HEK293 (cell line): ENCODE data around the gene YWHAE.
A peak's percentile ranks its signal among the peaks of the same experiment; 100 is the strongest.

Experiments
- CTCF ChIA-PET: fragments of 350-600 bp; formaldehyde crosslinking; extraction: SDS; loops from one replicate; lab custom pipeline; 2021; ENCODE audit warnings: antibody characterized with exemption; lab: Yijun Ruan, JAX
- POLR2A ChIA-PET: fragments of 300-600 bp; formaldehyde crosslinking; extraction: SDS; loops from one replicate; lab custom pipeline; 2020; ENCODE audit warnings: antibody characterized with exemption, inconsistent platforms; lab: Yijun Ruan, JAX
- H3K27ac ChIP-seq: fragments of 200-500 bp; sonication (Bioruptor generic); 2 replicates; pipeline ENCODE4 v1.5.1; 2014; ENCODE audit warnings: low read depth, low read length, control low read depth, inconsistent platforms; ENCODE audit errors: extremely low read depth
- H3K36me3 ChIP-seq, 2 experiments: fragments of 200-500 bp in 1 of 2; sonication (Bioruptor generic) in 1 of 2; 1 replicate in 1 of 2; 2 replicates in 1 of 2; pipeline ENCODE4 v1.5.1; 2014 to 2017; ENCODE audit warnings: inconsistent platforms in 2 of 2, low read length in 2 of 2; ENCODE audit not compliant: control insufficient read depth in 2 of 2, insufficient read depth in 1 of 2
- H3K4me1 ChIP-seq: fragments of 200-500 bp; sonication (Bioruptor generic); 2 replicates; pipeline ENCODE4 v1.5.1; 2014; ENCODE audit warnings: mild to moderate bottlenecking, low read length, inconsistent platforms; ENCODE audit not compliant: control insufficient read depth, insufficient read depth
- H3K4me3 ChIP-seq: 2 replicates; pipeline ENCODE4 v1.5.1; 2011; ENCODE audit warnings: low read depth, mild to moderate bottlenecking, control low read depth, low read length, moderate library complexity
- H3K9me3 ChIP-seq: fragments of 200-500 bp; sonication (Bioruptor generic); 2 replicates; pipeline ENCODE4 v1.5.1; 2014; ENCODE audit warnings: low read depth, low read length, inconsistent platforms; ENCODE audit not compliant: control insufficient read depth, insufficient read depth
- MZF1 ChIP-seq: fragments of 450-650 bp; formaldehyde crosslinking; IDR thresholded peaks from 2 replicates; pipeline ENCODE4 v1.5.1; 2017; ENCODE audit warnings: missing biosample characterization, missing genetic modification characterization, borderline replicate concordance
- SALL2 ChIP-seq: fragments of 450-650 bp; formaldehyde crosslinking; IDR thresholded peaks from 2 replicates; pipeline ENCODE4 v1.5.0; 2017; ENCODE audit warnings: missing biosample characterization, mild to moderate bottlenecking, missing genetic modification characterization, borderline replicate concordance
- ZBTB20 ChIP-seq: fragments of 450-650 bp; formaldehyde crosslinking; IDR thresholded peaks from 2 replicates; pipeline ENCODE4 v1.5.1; 2016; ENCODE audit warnings: missing biosample characterization, missing genetic modification characterization
- ZNF114 ChIP-seq: fragments of 450-650 bp; formaldehyde crosslinking; IDR thresholded peaks from 2 replicates; pipeline ENCODE4 v1.5.0; 2017; ENCODE audit warnings: missing biosample characterization, missing genetic modification characterization
- ZNF138 ChIP-seq: fragments of 450-650 bp; formaldehyde crosslinking; IDR thresholded peaks from 2 replicates; pipeline ENCODE4 v1.5.1; 2016; ENCODE audit warnings: missing biosample characterization, missing genetic modification characterization, borderline replicate concordance
- ZNF146 ChIP-seq: fragments of 450-650 bp; formaldehyde crosslinking; IDR thresholded peaks from 2 replicates; pipeline ENCODE4 v1.5.1; 2016; ENCODE audit warnings: missing biosample characterization, missing genetic modification characterization
- ZNF391 ChIP-seq: fragments of 450-650 bp; formaldehyde crosslinking; IDR thresholded peaks from 2 replicates; pipeline ENCODE4 v1.5.1; 2016; ENCODE audit warnings: low read depth, missing biosample characterization, missing genetic modification characterization, borderline replicate concordance
- ZNF501 ChIP-seq: fragments of 450-650 bp; formaldehyde crosslinking; IDR thresholded peaks from 2 replicates; pipeline ENCODE4 v1.5.1; 2016; ENCODE audit warnings: missing biosample characterization, missing genetic modification characterization
- ZNF529 ChIP-seq: fragments of 450-650 bp; formaldehyde crosslinking; IDR thresholded peaks from 2 replicates; pipeline ENCODE4 v1.5.1; 2017; ENCODE audit warnings: missing genetic modification characterization, missing biosample characterization; ENCODE audit not compliant: insufficient replicate concordance
- ZNF623 ChIP-seq: fragments of 450-650 bp; formaldehyde crosslinking; IDR thresholded peaks from 2 replicates; pipeline ENCODE4 v1.5.1; 2016; ENCODE audit warnings: missing biosample characterization, missing genetic modification characterization
- ZNF660 ChIP-seq: fragments of 450-650 bp; IDR thresholded peaks from 2 replicates; pipeline ENCODE4 v1.5.1; 2018; ENCODE audit warnings: missing biosample characterization, mild to moderate bottlenecking, missing genetic modification characterization
- ZNF701 ChIP-seq: fragments of 450-650 bp; formaldehyde crosslinking; IDR thresholded peaks from 2 replicates; pipeline ENCODE4 v1.5.1; 2016; ENCODE audit warnings: missing biosample characterization, missing genetic modification characterization
- ZSCAN16 ChIP-seq: fragments of 450-650 bp; formaldehyde crosslinking; IDR thresholded peaks from 2 replicates; pipeline ENCODE4 v1.5.1; 2016; ENCODE audit warnings: missing biosample characterization, missing genetic modification characterization
- TF ChIP-seq, protein P1 (sequence below): fragments of 450-650 bp; formaldehyde crosslinking; IDR thresholded peaks from 2 replicates; pipeline ENCODE4 v1.5.1; 2016; ENCODE audit warnings: missing biosample characterization, missing genetic modification characterization
- TF ChIP-seq, protein P2 (sequence below): fragments of 450-650 bp; formaldehyde crosslinking; IDR thresholded peaks from 2 replicates; pipeline ENCODE4 v1.5.1; 2017; ENCODE audit warnings: missing biosample characterization, missing genetic modification characterization
- TF ChIP-seq, protein P3 (sequence below): fragments of 450-650 bp; formaldehyde crosslinking; IDR thresholded peaks from 2 replicates; pipeline ENCODE4 v1.5.1; 2016; ENCODE audit warnings: missing biosample characterization, missing genetic modification characterization
- TF ChIP-seq, protein P4 (sequence below): fragments of 450-650 bp; formaldehyde crosslinking; IDR thresholded peaks from 2 replicates; pipeline ENCODE4 v1.5.1; 2016; ENCODE audit warnings: missing biosample characterization, missing genetic modification characterization
- TF ChIP-seq, protein P5 (sequence below): fragments of 450-650 bp; formaldehyde crosslinking; IDR thresholded peaks from 2 replicates; pipeline ENCODE4 v1.5.1; 2016; ENCODE audit warnings: missing biosample characterization, missing genetic modification characterization
- TF ChIP-seq, protein P6 (sequence below): fragments of 450-650 bp; formaldehyde crosslinking; IDR thresholded peaks from 2 replicates; pipeline ENCODE4 v1.5.1; 2016; ENCODE audit warnings: missing biosample characterization, missing genetic modification characterization
- TF ChIP-seq, protein P7 (sequence below): fragments of 450-650 bp; formaldehyde crosslinking; optimal IDR thresholded peaks from 2 replicates; pipeline ENCODE3; 2016; ENCODE audit warnings: missing biosample characterization, mild to moderate bottlenecking, missing genetic modification characterization

Gene YWHAE

DNA sequence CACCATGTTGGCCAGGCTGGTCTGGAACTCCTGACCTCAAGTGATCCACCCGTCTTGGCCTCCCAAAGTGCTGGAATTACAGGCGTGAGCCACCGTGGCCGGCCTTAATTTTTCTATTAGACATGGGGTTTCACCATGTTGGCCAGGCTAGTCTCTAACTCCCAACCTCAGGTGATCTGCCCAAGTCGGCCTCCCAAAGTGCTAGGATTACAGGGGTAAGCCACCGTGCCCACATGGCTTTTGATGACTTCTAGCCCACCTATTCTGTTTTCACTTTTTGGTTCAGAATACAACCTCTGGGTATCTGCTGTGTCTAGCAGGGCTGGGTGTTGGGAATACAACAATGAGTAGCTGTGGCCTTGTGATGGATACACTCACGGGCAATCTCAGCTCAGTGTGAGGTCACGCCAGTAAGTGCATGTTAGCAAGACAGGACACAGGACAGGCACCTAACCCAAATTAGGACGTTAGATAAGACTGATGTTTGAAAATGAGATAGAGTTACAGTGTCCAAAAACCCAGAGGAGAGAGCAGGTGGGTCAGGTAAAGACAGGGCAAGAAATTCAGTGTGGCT, 14.1 kb upstream of the YWHAE start (continued):
- TF ChIP-seq, protein P1, sequence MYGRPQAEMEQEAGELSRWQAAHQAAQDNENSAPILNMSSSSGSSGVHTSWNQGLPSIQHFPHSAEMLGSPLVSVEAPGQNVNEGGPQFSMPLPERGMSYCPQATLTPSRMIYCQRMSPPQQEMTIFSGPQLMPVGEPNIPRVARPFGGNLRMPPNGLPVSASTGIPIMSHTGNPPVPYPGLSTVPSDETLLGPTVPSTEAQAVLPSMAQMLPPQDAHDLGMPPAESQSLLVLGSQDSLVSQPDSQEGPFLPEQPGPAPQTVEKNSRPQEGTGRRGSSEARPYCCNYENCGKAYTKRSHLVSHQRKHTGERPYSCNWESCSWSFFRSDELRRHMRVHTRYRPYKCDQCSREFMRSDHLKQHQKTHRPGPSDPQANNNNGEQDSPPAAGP (tag by site-specific recombination) = no peak
- no peak for TF ChIP-seq ZNF114 (tag by site-specific recombination)
- no peak for TF ChIP-seq ZNF146 (tag by site-specific recombination)
- TF ChIP-seq ZNF501 = no peak
- TF ChIP-seq ZNF701 = no peak

DNA sequence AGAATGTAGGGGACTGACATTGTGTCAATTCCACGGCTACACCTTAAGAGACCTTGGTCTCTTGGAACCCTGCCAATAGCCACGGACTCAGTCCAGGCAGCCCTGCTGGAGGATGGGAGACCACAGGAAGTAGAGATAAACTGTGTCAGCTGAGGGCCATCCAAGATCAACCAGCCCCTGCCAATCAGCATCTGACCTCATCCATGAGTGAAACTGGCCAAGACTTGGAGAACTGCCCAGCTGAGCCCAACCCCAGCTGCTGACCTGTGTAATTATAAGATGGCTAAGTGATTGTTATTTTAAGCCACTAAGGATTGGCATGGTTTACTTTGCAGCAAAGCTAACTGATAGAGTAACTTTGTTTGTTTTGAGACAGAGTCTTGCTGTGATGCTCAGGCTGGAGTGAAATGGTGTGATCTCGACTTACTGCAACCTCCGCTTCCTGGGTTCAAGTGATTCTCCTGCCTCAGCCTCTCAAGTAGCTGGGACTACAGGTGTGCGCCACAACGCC, 13.3 kb upstream of the YWHAE start:
- Histone ChIP-seq H3K4me1 (peaks cover 4% of the 10 kb centered on the region), H3K27ac (no peak overlapping the region), H3K9me3 (no peaks in the 10 kb centered on the region), H3K4me3 (no peak overlapping the region), H3K36me3 (peaks cover 0 to 4% of the 10 kb centered on the region in 2 experiments; a peak in 2 of 3 replicates)
- ChIA-PET POLR2A (interaction anchor here (0.6 to 2.8 kb wide), 6 partner anchors 8 to 231 kb away, joined by 3 to 9 read pairs (median 4); partner anchors contain the start of genes INPP5K and YWHAE), CTCF (interaction anchor here (0.6 to 1.5 kb wide), 2 partner anchors 11 to 154 kb away, joined by 3 to 7 read pairs; no protein-coding TSS in a partner anchor)
- TF ChIP-seq ZNF623 (tag by site-specific recombination) (no peak), ZSCAN16 (tag by site-specific recombination) (no peak), ZNF138 (no peak), ZNF660 (no peak), MZF1 (no peak), ZNF529 (no peak), ZBTB20 (no peak), ZNF391 (tag by site-specific recombination) (no peak), SALL2 (tag by site-specific recombination) (no peak)
- TF ChIP-seq, protein P2, sequence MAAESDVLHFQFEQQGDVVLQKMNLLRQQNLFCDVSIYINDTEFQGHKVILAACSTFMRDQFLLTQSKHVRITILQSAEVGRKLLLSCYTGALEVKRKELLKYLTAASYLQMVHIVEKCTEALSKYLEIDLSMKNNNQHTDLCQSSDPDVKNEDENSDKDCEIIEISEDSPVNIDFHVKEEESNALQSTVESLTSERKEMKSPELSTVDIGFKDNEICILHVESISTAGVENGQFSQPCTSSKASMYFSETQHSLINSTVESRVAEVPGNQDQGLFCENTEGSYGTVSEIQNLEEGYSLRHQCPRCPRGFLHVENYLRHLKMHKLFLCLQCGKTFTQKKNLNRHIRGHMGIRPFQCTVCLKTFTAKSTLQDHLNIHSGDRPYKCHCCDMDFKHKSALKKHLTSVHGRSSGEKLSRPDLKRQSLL (tag by site-specific recombination) = no peak
- TF ChIP-seq, protein P3, sequence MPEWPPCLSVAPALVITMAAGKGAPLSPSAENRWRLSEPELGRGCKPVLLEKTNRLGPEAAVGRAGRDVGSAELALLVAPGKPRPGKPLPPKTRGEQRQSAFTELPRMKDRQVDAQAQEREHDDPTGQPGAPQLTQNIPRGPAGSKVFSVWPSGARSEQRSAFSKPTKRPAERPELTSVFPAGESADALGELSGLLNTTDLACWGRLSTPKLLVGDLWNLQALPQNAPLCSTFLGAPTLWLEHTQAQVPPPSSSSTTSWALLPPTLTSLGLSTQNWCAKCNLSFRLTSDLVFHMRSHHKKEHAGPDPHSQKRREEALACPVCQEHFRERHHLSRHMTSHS (tag by site-specific recombination) = no peak
- TF ChIP-seq, protein P4, sequence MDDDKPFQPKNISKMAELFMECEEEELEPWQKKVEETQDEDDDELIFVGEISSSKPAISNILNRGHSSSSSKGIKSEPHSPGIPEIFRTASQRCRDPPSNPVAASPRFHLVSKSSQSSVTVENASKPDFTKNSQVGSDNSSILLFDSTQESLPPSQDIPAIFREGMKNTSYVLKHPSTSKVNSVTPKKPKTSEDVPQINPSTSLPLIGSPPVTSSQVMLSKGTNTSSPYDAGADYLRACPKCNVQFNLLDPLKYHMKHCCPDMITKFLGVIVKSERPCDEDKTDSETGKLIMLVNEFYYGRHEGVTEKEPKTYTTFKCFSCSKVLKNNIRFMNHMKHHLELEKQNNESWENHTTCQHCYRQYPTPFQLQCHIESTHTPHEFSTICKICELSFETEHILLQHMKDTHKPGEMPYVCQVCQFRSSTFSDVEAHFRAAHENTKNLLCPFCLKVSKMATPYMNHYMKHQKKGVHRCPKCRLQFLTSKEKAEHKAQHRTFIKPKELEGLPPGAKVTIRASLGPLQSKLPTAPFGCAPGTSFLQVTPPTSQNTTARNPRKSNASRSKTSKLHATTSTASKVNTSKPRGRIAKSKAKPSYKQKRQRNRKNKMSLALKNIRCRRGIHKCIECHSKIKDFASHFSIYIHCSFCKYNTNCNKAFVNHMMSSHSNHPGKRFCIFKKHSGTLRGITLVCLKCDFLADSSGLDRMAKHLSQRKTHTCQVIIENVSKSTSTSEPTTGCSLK (tag by site-specific recombination) = no peak
- TF ChIP-seq, protein P5, sequence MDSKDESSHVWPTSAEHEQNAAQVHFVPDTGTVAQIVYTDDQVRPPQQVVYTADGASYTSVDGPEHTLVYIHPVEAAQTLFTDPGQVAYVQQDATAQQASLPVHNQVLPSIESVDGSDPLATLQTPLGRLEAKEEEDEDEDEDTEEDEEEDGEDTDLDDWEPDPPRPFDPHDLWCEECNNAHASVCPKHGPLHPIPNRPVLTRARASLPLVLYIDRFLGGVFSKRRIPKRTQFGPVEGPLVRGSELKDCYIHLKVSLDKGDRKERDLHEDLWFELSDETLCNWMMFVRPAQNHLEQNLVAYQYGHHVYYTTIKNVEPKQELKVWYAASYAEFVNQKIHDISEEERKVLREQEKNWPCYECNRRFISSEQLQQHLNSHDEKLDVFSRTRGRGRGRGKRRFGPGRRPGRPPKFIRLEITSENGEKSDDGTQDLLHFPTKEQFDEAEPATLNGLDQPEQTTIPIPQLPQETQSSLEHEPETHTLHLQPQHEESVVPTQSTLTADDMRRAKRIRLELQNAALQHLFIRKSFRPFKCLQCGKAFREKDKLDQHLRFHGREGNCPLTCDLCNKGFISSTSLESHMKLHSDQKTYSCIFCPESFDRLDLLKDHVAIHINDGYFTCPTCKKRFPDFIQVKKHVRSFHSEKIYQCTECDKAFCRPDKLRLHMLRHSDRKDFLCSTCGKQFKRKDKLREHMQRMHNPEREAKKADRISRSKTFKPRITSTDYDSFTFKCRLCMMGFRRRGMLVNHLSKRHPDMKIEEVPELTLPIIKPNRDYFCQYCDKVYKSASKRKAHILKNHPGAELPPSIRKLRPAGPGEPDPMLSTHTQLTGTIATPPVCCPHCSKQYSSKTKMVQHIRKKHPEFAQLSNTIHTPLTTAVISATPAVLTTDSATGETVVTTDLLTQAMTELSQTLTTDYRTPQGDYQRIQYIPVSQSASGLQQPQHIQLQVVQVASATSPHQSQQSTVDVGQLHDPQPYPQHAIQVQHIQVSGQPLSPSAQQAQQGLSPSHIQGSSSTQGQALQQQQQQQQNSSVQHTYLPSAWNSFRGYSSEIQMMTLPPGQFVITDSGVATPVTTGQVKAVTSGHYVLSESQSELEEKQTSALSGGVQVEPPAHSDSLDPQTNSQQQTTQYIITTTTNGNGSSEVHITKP = peak; percentile 21; the same call in 1 of the 2 replicates
- TF ChIP-seq, protein P6, sequence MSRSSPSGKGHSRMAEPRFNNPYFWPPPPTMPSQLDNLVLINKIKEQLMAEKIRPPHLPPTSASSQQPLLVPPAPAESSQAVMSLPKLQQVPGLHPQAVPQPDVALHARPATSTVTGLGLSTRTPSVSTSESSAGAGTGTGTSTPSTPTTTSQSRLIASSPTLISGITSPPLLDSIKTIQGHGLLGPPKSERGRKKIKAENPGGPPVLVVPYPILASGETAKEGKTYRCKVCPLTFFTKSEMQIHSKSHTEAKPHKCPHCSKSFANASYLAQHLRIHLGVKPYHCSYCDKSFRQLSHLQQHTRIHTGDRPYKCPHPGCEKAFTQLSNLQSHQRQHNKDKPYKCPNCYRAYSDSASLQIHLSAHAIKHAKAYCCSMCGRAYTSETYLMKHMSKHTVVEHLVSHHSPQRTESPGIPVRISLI (tag by site-specific recombination) = peak; percentile 80
- TF ChIP-seq, protein P7, sequence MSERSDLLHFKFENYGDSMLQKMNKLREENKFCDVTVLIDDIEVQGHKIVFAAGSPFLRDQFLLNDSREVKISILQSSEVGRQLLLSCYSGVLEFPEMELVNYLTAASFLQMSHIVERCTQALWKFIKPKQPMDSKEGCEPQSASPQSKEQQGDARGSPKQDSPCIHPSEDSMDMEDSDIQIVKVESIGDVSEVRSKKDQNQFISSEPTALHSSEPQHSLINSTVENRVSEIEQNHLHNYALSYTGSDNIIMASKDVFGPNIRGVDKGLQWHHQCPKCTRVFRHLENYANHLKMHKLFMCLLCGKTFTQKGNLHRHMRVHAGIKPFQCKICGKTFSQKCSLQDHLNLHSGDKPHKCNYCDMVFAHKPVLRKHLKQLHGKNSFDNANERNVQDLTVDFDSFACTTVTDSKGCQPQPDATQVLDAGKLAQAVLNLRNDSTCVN (tag by site-specific recombination) = no peak
